GM21737 (cell line): Measurements from ENCODE around the gene CCNG2.
A peak's percentile ranks its signal among the peaks of the same experiment; 100 is the strongest.

Experiments
- ATAC-seq: cut with Tn5 transposase; IDR thresholded peaks from one replicate; pipeline ENCODE4 v1.9.1; 2021; ENCODE audit warnings: mild to moderate bottlenecking, moderate library complexity; ENCODE audit not compliant: unreplicated experiment

The CCNG2 gene

GRCh38 chr4:77199701-77200100, 42.7 kb downstream of the CCNG2 start:
- no peak for ATAC-seq

DNA sequence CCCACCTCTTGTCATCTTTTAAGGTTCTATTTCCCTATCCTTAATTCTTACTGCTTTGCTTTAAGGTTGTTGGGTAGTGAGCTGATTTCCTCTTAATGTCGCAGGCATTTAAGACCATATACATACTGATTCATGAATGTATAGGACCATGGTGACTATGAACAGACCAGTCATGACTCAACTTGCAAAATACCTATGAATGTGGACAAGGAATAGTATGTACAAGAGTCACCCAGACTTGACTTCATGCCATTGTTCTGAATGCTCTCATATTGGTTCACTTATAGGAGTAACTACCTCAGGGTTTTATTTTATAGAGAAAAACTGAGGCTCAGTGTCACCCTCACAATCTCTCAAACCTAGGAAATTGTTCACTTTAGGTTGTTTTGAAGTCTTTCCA, 44.3 kb downstream of the CCNG2 start:
- ATAC-seq, result no peak

- ATAC-seq, result no peak
Observed at GRCh38 chr4:77201857-77202256, 44.9 kb downstream of the CCNG2 start.

- no peak for ATAC-seq
Observed at GRCh38 chr4:77202491-77202890, 45.5 kb downstream of the CCNG2 start.

- peak; percentile 56 for ATAC-seq
Observed at GRCh38 chr4:77203380-77204197, 46.6 kb downstream of the CCNG2 start.

DNA sequence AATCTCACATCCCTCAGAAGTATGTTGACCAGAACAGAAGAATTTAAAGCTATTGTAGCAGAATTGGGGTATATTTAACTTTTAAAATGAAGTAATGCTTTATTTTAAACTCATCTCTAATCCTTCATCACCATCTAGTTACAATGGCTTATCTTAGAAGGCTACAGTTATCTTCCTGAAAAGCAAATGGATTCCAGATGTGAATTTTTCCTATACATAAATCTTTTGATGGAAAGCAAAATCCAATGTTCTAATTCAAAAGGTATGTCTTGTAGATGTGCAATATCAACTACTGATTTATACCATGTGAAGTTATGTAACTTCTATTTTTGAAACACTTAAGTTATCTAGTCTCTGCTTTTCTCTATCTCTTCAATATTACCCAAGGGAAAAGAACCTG, 47.6 kb downstream of the CCNG2 start:
- no peak for ATAC-seq

DNA sequence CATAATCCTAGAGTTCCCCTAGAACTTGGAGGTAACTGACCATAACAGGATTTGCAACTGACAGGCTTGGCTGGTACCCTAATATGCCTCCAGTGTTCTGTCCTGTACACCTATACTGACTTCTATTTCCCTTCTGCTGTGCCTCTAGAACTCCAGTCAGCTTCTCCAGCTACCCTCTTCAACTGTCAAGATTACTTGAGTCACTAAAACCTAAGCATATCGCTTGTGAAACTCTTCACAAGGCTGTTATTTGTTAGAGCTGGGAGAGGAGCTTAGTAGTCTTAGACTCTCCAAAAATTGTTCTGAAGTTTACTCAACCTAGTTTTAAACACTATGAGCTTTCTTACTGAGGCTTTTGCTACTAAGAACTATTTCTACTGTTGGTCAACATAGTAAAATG, 52.0 kb downstream of the CCNG2 start:
- no peak for ATAC-seq

- ATAC-seq, result no peak
Observed at GRCh38 chr4:77209936-77210335, 52.9 kb downstream of the CCNG2 start.

- ATAC-seq, result no peak
Observed at GRCh38 chr4:77215107-77215506, 58.1 kb downstream of the CCNG2 start.

GRCh38 chr4:77217526-77217925, 60.5 kb downstream of the CCNG2 start:
- ATAC-seq, result no peak

DNA sequence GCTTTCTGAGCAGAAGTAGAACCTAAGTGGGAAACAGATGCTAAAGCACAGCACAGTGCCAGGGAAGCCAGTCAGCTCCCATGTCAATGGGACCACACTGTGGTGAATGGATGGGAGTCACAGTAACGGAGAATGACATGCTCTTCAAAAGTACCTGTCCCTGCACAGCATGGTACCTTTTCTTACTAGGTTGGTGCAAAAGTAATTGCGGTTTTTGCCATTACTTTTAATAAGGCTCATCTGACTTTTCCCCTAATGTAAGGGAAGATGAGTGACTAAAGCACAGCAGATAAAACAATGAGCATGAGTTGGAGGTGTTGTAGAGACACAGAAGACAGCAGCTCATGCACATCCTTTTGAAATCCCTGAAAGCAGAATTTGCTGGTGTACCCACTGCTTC, 62.3 kb downstream of the CCNG2 start:
- no peak for ATAC-seq
